NT2/D1 (cell line): ENCODE results near the gene PLPPR2.

Source experiments
- SUZ12 ChIP-seq: IDR thresholded peaks from 2 replicates; pipeline ENCODE4 v1.6.1; 2011; ENCODE audit not compliant: insufficient read length, insufficient read depth; ENCODE audit errors: extremely low read depth
- YY1 ChIP-seq: IDR thresholded peaks from 2 replicates; pipeline ENCODE4 v1.6.1; 2011; ENCODE audit not compliant: insufficient read length, insufficient read depth
- ZNF274 ChIP-seq: IDR thresholded peaks from 2 replicates; pipeline ENCODE4 v1.6.1; 2011; ENCODE audit warnings: mild to moderate bottlenecking, low read depth, low read length

GRCh38 chr19:11325544-11325943 is 29.7 kb upstream of the PLPPR2 start:
- no peak for TF ChIP-seq YY1
- no peak for TF ChIP-seq SUZ12
- no peak for TF ChIP-seq ZNF274
